Activated gamma-delta T cell treated with Interleukin-2 at 50 U/mL for 16 hours (primary cell): ENCODE data around the gene EPS8.

Experiments
- DNase-seq: peaks from one replicate; pipeline ENCODE4 v3.0.0-alpha.2; 2020

Gene EPS8

DNA sequence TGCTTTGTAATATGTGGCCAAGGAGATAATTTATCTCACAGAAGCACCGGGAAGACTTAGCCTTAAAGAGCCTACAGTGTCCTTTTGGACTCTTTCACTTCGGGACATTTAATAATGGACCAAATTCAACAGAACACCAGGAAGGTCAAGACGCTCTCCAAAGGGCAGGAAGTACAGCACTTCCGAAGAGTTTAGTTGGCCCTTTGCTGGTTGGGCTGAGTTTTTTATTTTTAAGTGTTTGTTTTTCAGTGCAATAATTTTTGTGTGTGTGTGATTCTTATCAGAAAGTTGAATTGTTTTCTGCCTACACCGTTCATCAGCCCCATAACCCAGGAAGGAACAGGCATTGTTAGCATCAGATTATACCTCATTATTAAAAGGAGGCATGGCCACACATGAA lies 193.0 kb downstream of the EPS8 start:
- DNase-seq: no peak

DNA sequence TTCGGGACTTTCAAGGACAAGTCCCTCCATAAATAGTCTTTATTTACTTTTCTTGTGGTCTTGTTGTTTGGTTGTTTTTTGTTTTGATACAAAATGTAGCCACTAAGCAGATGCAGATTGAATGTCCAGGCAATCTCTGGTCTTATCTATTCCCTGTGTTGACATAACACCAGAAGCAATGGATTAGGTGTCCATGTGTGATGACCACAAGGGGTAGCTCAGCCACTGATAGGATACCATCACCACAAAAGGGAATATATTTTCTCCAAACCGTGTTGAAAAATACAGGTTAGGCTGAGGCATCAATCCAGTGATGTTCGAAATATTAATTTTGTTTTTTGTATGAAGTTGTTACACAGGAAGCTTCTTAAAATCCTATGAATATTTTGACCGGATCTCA lies 196.3 kb downstream of the EPS8 start:
- DNase-seq: no peak

DNA sequence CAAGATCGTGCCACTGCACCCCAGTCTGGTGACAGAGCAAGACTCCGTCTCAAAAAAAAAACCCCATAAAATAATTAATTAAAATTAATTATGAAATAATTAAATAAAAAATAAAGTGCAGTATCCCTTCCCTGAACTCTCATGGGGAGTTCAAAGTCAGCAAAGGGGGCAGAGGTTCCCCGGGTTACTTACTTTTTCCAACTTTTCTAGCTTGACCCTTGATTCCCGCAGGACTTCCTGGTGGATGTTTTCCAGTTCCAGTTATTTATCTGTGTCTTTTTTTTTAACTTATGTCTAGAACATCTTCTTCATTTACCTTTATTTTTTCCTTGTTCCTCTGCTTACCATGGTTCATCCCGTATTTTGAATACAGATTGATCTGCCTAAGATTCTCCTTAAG lies 197.4 kb downstream of the EPS8 start:
- DNase-seq: no peak

DNA sequence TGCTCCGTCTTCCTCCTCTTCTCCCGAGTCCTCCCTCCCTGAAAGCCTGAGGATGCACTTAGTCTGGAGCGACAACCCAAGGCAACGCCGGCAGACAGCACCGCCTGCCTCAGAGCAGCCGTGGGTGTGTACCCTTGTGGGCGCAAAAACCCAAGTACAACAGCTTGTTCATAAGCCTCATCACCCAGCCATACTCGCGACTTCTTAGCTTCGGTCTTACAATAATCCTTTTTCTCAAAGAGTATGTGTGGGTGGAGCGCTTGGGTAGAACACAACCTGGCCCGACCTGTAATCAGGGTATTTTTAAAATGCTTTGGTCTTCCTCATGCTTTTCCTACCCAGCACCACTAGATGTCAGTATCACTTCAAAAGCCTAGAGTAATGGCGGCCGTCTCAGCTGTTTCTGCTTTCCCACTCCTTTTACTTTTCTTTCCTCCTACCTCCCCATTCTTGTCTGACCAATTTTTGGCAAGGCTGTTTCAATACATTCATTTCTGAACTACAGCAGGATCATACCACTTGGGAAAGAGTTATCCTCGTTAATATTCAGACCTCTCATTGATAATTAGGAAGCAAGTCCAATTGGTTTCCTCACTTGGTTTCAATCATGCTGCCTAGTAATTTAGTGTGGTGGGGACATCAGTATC lies 198.9 kb downstream of the EPS8 start:
- peak; percentile 35 for DNase-seq

DNA sequence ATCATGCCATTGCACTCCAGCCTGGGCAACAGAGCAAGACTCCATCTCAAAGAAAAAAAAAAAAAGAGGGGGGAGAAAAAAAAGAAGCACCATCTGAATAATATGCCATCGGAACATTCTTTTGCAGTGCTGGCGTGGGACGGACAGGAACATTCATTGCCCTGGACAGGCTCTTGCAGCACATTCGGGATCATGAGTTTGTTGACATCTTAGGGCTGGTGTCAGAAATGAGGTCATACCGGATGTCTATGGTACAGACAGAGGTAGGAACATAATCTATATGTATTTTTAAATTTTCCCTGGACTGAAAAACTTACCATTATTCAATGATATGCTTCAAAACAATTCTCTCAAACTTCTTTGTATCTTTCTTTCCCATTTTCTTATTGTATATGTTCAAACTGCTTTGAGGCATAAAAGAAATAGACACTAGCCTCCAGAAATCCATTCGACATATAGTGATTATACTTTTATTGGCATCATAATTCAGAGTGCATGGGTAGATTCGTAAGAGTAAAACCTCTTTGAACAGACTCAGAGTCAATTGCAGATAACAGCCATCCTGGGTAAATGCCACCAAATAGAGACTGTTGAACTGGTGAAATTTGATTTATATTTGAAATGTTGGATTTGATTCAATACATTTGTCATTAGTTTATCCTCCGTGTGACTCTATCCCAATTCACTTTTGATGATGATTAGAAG lies 199.7 kb downstream of the EPS8 start:
- no peak for DNase-seq

DNA sequence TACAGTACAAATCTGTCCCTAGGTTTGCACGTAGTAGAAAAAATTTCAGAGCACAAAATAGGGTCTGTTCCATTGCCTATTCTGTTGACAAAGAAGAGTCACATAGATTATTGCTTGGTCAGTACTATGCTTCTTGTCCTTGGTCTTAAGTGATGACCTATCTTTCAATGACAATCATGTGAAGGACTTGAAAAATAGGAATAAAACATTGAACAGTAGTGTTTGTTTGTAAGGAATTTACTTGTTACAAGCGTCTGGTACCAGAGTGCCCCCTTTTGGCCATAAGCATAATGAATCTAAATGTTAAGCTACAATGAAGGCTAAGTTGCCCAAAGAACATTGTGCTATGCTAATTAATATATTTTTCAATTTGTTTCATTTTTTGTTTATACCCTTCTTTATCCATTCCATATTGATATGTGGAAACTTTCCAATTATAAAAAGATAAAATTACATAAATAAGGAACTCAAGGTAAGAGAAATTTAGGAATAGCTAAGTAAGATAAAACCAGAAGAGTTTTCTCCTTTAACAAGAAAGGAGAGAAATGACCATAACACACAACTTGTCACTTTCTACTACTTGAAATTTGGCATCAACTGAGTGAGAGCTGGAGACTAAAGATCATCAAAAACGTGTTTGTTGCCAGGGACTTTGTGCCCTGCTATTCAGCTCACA lies 204.7 kb downstream of the EPS8 start:
- DNase-seq: peak; percentile 13

DNA sequence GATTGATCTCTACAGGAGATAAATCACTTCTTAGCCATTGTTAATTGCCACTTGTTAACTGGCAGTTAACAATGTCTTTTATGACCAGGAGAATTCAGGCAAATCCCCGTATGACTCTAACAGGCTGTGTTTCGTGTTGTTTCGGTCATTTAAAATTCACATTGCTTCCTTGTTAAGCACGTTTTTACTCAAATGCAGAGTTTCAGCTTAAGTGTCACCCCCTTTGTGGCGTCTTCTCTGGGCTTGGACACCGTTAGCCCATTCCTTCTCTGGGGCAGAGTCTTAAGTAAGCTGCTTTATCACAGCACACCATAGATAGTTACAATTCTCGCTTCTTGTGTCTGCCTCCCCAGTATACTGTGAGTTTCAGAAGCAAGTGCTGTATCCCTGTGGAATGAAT lies 205.4 kb downstream of the EPS8 start:
- no peak for DNase-seq

DNA sequence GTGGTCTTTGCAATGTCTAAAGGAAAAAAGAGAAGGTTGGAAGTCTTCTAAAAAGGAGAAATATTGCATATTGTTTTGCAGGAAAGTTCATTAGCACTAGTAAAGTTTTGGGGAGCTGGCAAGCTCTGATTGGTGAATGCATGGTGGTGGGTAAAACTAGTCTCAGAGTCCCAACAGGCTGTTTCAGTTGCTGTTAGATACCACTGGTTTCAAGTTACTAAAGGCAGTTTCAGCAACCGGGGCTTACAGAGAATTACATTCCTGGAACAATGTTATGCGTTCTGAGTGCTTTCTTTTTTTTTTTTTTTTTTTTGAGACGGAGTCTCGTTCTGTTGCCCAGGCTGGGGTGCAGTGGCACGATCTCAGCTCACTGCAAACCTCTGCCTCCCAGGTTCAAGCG lies 208.2 kb downstream of the EPS8 start:
- DNase-seq: no peak

DNA sequence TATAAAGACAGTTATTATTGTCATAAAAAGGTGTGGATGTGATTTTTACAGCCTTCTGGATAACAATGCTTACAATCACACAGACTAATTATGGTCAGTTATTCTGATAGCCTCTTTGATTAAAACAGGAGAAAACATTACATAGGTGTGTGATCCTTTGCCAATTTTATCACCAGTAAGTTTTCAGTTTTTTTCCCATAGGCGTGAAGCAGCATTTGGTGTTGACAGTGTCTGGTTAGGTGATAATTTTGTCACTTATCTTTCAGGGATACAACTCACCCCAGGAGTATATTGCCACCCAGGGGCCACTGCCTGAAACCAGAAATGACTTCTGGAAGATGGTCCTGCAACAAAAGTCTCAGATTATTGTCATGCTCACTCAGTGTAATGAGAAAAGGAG lies 208.8 kb downstream of the EPS8 start:
- peak; percentile 17 for DNase-seq

DNA sequence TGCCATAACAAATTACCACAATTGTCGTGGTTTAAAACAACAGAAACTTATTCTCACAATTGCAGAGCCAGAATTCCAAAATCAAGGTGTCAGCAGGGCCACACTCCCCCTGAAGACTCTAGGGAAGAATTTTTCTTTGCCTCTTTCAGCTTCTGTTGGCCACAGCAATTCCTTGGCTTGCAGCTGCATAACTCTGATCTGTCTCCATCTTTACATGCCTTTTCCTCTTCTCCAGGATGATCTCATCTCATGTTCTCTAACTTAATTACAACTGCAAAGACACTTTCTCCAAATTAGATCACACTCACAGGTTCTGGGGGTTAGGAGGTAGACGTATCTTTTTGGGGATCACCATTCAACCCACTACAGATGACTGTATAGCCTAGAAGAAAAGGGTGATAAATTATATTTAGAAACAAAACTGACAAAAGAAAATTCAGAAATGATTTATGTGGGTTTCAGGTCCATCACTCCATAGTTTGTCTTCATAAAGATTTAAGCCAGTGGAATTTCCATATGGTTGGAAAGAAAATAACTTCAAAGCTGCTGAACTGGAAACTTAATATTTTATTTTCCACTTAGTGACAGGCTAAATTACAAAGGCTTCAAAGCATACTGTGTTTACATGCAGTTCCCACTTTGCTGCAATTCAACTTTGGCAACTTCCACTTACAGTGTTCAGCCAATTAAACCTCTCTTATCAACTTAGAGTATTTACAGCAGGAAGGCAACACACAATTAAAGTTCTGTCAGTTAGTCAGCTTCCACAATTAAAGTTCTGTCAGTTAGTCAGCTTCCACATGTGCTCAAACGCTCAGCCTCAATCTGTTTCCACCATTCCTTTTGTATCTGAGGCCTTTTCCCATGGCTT lies 213.3 kb downstream of the EPS8 start:
- no peak for DNase-seq

DNA sequence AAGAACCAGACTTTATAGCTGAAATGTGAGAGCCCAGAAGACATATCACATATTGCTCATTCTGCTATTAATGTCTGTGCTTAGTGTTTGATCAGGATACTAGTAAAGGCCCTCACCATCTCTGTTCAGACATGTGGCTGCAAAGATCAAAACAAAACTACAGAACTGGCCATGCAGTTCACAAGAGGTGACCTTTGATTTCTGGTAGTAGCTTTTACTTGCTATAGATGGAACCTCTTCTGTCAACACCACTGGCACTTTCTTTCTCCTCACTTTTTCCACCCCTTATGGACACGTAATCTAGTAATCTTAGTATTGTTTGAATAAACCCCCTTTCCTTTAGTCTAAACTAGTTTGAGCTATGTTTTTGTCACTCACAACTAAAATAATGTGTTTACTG lies 214.8 kb downstream of the EPS8 start:
- no peak for DNase-seq
